ENCODE results near the gene TTYH2. TPM values are rescaled to one million over a fixed set of nuclear protein-coding genes. Genes with fewer than 3 reads are reported as not detected.
"Not testable (repeated sequence)": the region's sequence is repeated elsewhere in the genome, so short reads cannot be mapped to it uniquely, and the experiment has no call there.

The TTYH2 gene
- total RNA-seq, 1 donor from 2014 or later: 12.4 TPM

DNA sequence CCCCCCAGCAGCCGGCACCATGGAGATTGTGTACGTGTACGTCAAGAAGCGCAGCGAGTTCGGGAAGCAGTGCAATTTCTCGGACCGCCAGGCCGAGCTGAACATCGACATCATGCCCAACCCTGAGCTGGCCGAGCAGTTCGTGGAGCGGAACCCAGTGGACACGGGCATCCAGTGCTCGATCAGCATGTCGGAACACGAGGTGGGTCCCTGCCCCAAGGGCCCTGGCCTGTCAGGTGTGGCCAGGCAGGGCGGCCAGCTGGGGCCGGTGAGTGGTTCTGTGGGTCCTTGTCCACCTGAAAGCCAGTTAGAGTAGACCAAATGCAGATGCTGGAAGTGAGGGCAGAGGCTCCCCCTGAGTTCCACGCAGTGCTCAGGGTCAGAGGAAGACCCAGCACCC lies 68.4 kb downstream of the TTYH2 start:
- peaks cover 6% of the 10 kb centered on the region for H3K4me1 Mint-ChIP-seq (ENCODE audit: unreplicated experiment)
- peaks cover 5% of the 10 kb centered on the region for H3K27me3 Mint-ChIP-seq
- TF ChIP-seq, protein P1, sequence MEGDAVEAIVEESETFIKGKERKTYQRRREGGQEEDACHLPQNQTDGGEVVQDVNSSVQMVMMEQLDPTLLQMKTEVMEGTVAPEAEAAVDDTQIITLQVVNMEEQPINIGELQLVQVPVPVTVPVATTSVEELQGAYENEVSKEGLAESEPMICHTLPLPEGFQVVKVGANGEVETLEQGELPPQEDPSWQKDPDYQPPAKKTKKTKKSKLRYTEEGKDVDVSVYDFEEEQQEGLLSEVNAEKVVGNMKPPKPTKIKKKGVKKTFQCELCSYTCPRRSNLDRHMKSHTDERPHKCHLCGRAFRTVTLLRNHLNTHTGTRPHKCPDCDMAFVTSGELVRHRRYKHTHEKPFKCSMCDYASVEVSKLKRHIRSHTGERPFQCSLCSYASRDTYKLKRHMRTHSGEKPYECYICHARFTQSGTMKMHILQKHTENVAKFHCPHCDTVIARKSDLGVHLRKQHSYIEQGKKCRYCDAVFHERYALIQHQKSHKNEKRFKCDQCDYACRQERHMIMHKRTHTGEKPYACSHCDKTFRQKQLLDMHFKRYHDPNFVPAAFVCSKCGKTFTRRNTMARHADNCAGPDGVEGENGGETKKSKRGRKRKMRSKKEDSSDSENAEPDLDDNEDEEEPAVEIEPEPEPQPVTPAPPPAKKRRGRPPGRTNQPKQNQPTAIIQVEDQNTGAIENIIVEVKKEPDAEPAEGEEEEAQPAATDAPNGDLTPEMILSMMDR (conservative IDR thresholded peaks at IDR 0.05): no peak
- no peak overlapping the region for H3K4me3 Mint-ChIP-seq
- no peaks in the 10 kb centered on the region for H3K9me3 Mint-ChIP-seq
- no peak for DNase-seq (ENCODE audit: extremely low spot score, unreplicated experiment)
- H3K36me3 Mint-ChIP-seq: no peaks in the 10 kb centered on the region
- H3K27ac Mint-ChIP-seq: no peak overlapping the region

DNA sequence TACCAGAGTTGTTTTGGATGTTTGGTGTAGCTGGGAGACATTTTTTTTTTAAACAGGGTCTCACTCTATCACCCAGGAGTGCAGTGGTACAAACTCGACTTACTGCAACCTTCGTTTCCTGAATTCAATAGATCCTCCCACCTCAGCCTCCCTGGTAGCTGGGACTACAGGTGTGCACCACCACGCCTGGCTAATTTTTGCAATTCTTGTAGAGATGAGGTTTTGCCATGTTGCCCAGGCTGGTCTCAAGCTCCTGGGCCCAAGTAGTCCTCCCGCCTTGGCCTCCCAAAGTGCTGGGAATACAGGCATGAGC lies 68.9 kb downstream of the TTYH2 start:
- DNase-seq (ENCODE audit: extremely low spot score, unreplicated experiment); H3K27ac Mint-ChIP-seq; H3K27me3 Mint-ChIP-seq; H3K9me3 Mint-ChIP-seq; H3K4me3 Mint-ChIP-seq; H3K4me1 Mint-ChIP-seq (ENCODE audit: unreplicated experiment); H3K36me3 Mint-ChIP-seq: not testable (repeated sequence)

DNA sequence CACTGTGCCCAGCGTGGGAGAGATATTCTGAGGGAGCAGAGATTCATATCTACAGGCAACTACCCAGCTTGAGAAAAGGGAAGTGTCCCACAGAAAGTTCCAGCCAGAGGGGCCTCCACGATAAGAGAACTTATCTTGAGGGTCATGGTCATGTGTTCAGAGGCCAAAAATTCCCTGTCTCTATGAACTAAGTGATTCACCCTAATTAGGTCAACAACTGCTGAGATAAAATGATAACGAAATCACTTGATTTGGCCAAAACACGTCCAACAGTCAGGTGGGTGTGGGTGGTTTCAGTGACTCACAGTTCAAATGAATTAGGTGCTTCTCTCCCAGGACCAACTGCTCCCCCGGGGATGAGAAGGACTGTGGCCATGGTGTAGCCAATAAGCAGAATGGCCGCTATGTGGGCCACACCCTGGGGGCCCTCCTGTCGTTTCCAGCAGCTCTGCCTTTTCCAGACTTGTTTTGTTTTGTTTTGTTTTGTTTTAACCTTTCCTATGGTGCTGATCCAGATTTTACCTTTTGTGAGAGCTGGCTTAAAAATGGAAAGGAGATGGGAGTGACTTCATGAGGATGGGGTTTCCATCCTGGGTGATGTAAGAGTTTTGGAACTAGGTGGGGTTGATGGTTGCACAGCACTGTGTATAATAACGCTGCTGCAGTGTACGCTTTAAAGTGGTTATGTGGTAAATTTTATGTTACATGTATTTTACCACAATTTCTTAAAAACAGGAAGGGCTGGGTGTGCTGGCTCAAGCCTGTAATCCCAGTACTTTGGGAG lies 69.4 kb downstream of the TTYH2 start:
- TF ChIP-seq, protein P1 (conservative IDR thresholded peaks at IDR 0.05): no peak
- no peak for DNase-seq (ENCODE audit: extremely low spot score, unreplicated experiment)
- Mint-ChIP-seq H3K4me3 (no peak overlapping the region), H3K27ac (no peak overlapping the region), H3K27me3 (peaks cover 5% of the 10 kb centered on the region), H3K4me1 (ENCODE audit: unreplicated experiment) (peaks cover 5% of the 10 kb centered on the region), H3K9me3 (no peaks in the 10 kb centered on the region), H3K36me3 (no peaks in the 10 kb centered on the region)

GRCh38 chr17:74283371-74283673 lies 70.0 kb downstream of the TTYH2 start:
- TF ChIP-seq, protein P1 (conservative IDR thresholded peaks at IDR 0.05): no peak
- no peaks in the 10 kb centered on the region for H3K9me3 Mint-ChIP-seq
- no peak for DNase-seq (ENCODE audit: extremely low spot score, unreplicated experiment)
- H3K27me3 Mint-ChIP-seq: peaks cover 5% of the 10 kb centered on the region
- H3K27ac Mint-ChIP-seq: no peak overlapping the region
- H3K36me3 Mint-ChIP-seq: no peaks in the 10 kb centered on the region
- peaks cover 5% of the 10 kb centered on the region for H3K4me1 Mint-ChIP-seq (ENCODE audit: unreplicated experiment)
- H3K4me3 Mint-ChIP-seq: no peak overlapping the region

DNA sequence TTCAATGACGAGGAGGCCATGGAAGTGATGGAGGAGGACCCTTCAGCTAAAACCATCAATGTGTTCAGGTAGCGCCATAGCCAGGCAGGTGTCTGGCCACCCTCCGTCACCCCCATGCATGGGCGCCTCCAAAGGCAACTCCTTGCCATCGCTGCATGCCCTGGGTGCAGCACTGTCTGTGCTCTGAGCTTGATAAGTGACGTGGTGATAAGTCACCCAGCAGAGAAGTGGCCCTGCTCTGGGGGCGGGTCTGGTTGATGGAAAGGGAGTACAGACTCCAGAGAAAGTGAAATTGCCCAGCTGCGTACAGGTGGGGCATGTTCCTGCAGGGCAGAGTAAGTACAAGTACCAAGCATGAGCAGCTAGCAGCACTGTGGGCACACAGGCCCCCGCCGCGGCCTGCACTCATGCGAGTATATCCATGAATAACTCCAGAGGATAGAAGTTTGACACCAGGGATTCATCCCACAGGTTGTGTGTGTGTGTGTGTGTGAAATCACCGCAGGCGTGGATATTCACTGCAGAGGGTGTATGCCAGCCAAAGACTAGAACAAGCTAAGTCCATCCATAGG lies 73.7 kb downstream of the TTYH2 start:
- H3K27me3 Mint-ChIP-seq: peaks cover 7% of the 10 kb centered on the region
- no peak overlapping the region for H3K4me3 Mint-ChIP-seq
- TF ChIP-seq, protein P1 (conservative IDR thresholded peaks at IDR 0.05): no peak
- no peak for DNase-seq (ENCODE audit: extremely low spot score, unreplicated experiment)
- H3K27ac Mint-ChIP-seq: no peak overlapping the region
- no peaks in the 10 kb centered on the region for H3K36me3 Mint-ChIP-seq
- no peaks in the 10 kb centered on the region for H3K9me3 Mint-ChIP-seq
- H3K4me1 Mint-ChIP-seq (ENCODE audit: unreplicated experiment): peaks cover 5% of the 10 kb centered on the region

GRCh38 chr17:74288785-74289184 lies 75.4 kb downstream of the TTYH2 start:
- Mint-ChIP-seq H3K4me3 (no peak overlapping the region), H3K4me1 (ENCODE audit: unreplicated experiment) (peaks cover 5% of the 10 kb centered on the region), H3K9me3 (no peaks in the 10 kb centered on the region), H3K27me3 (peaks cover 7% of the 10 kb centered on the region), H3K27ac (no peak overlapping the region), H3K36me3 (no peaks in the 10 kb centered on the region)
- DNase-seq (ENCODE audit: extremely low spot score, unreplicated experiment): no peak
- TF ChIP-seq, protein P1 (conservative IDR thresholded peaks at IDR 0.05): no peak

All from type B pancreatic cell (in vitro differentiated cells).